Hematopoietic multipotent progenitor cell treated with erythropoietin and hydrocortisone succinate and interleukin-3 and kit ligand, for 17 days (in vitro differentiated cells): Measurements from ENCODE around the gene MACF1.
"Not testable (repeated sequence)": the region's sequence is repeated elsewhere in the genome, so short reads cannot be mapped to it uniquely, and the experiment has no call there.

ENCODE experiments used
- DNase-seq: peaks from one replicate; pipeline ENCODE4 v3.0.0-alpha.2; 2015; ENCODE audit warnings: low spot score

Gene MACF1

GRCh38 chr1:39422614-39423013, 218.1 kb downstream of the MACF1 start:
- no peak for DNase-seq

GRCh38 chr1:39425151-39425550, 220.7 kb downstream of the MACF1 start:
- DNase-seq = no peak

GRCh38 chr1:39425634-39426033, 221.1 kb downstream of the MACF1 start:
- no peak for DNase-seq

GRCh38 chr1:39426346-39426745, 221.9 kb downstream of the MACF1 start:
- DNase-seq = no peak

- DNase-seq = no peak
Measured at GRCh38 chr1:39427374-39427773, 222.9 kb downstream of the MACF1 start.

- no peak for DNase-seq
Measured at GRCh38 chr1:39427912-39428311, 223.4 kb downstream of the MACF1 start.

GRCh38 chr1:39431927-39432326, 227.4 kb downstream of the MACF1 start:
- no peak for DNase-seq

GRCh38 chr1:39434797-39435395, 230.4 kb downstream of the MACF1 start:
- no peak for DNase-seq

- DNase-seq = no peak
Measured at GRCh38 chr1:39435597-39435996, 231.1 kb downstream of the MACF1 start.

- DNase-seq = no peak
Measured at GRCh38 chr1:39436842-39437241, 232.3 kb downstream of the MACF1 start.

- DNase-seq = no peak
Measured at GRCh38 chr1:39438042-39438441, 233.5 kb downstream of the MACF1 start.

GRCh38 chr1:39440856-39441255, 236.4 kb downstream of the MACF1 start:
- no peak for DNase-seq

GRCh38 chr1:39441797-39442196, 237.3 kb downstream of the MACF1 start:
- DNase-seq = no peak

- no peak for DNase-seq
Measured at GRCh38 chr1:39445573-39445972, 241.1 kb downstream of the MACF1 start.

- no peak for DNase-seq
Measured at GRCh38 chr1:39446986-39447567, 242.6 kb downstream of the MACF1 start.

- not testable (repeated sequence) for DNase-seq
Measured at GRCh38 chr1:39450041-39450440, 245.5 kb downstream of the MACF1 start.

GRCh38 chr1:39450956-39451606, 246.6 kb downstream of the MACF1 start:
- DNase-seq = no peak

GRCh38 chr1:39452081-39452480, 247.6 kb downstream of the MACF1 start:
- DNase-seq = no peak

- no peak for DNase-seq
Measured at GRCh38 chr1:39452540-39452939, 248.0 kb downstream of the MACF1 start.

- DNase-seq = no peak
Measured at GRCh38 chr1:39453603-39454002, 249.1 kb downstream of the MACF1 start.

- DNase-seq = no peak
Measured at GRCh38 chr1:39458991-39459390, 254.5 kb downstream of the MACF1 start.

- no peak for DNase-seq
Measured at GRCh38 chr1:39462074-39462473, 257.6 kb downstream of the MACF1 start.

GRCh38 chr1:39466413-39467107, 262.1 kb downstream of the MACF1 start:
- DNase-seq = no peak
